Stimulated activated CD8-positive, alpha-beta memory T cell treated with anti-CD3 and anti-CD28 coated beads, Interleukin-2, amount 100 ng/mL, for 1 hour (primary cell): ENCODE data around the gene PAMR1.
"Not testable (repeated sequence)": the region's sequence is repeated elsewhere in the genome, so short reads cannot be mapped to it uniquely, and the experiment has no call there.

Experiments used
- DNase-seq, 2 donors: peaks; one replicate each; pipeline ENCODE4 v3.0.0-alpha.2; 2020; ENCODE audit warnings: low read depth in 2 of 2

PAMR1 gene

GRCh38 chr11:35525501-35526175 is at the start of gene PAMR1:
Gene PAMR1 (minus strand): TSS chr11:35525616. CDS start chr11:35525585, 31 bp downstream.
- no peak for DNase-seq

GRCh38 chr11:35571696-35572095 is 46.3 kb upstream of the PAMR1 start:
- DNase-seq: no peak

- no peak for DNase-seq
Measured at GRCh38 chr11:35567737-35568465, 42.5 kb upstream of the PAMR1 start.

GRCh38 chr11:35566885-35567284 is 41.5 kb upstream of the PAMR1 start:
- no peak for DNase-seq

- DNase-seq: no peak
Measured at GRCh38 chr11:35566181-35566580, 40.8 kb upstream of the PAMR1 start.

GRCh38 chr11:35564245-35564595 is 38.8 kb upstream of the PAMR1 start:
- DNase-seq: no peak

- DNase-seq: no peak
Measured at GRCh38 chr11:35563484-35564244, 38.2 kb upstream of the PAMR1 start.

- DNase-seq: no peak
Measured at GRCh38 chr11:35559949-35560348, 34.5 kb upstream of the PAMR1 start.

GRCh38 chr11:35558513-35558912 is 33.1 kb upstream of the PAMR1 start:
- DNase-seq: no peak

- no peak for DNase-seq
Measured at GRCh38 chr11:35555488-35555887, 30.1 kb upstream of the PAMR1 start.

GRCh38 chr11:35554491-35555437 is 29.3 kb upstream of the PAMR1 start:
- DNase-seq: no peak

GRCh38 chr11:35553831-35554230 is 28.4 kb upstream of the PAMR1 start:
- DNase-seq: no peak

- DNase-seq: no peak
Measured at GRCh38 chr11:35553021-35553420, 27.6 kb upstream of the PAMR1 start.

- no peak for DNase-seq
Measured at GRCh38 chr11:35552616-35553015, 27.2 kb upstream of the PAMR1 start.

- no peak for DNase-seq
Measured at GRCh38 chr11:35550374-35551036, 25.1 kb upstream of the PAMR1 start.

GRCh38 chr11:35549787-35550186 is 24.4 kb upstream of the PAMR1 start:
- DNase-seq: no peak

- no peak for DNase-seq
Measured at GRCh38 chr11:35548925-35549561, 23.6 kb upstream of the PAMR1 start.

- DNase-seq: not testable (repeated sequence)
Measured at GRCh38 chr11:35547995-35548394, 22.6 kb upstream of the PAMR1 start.

GRCh38 chr11:35546317-35546716 is 20.9 kb upstream of the PAMR1 start:
- no peak for DNase-seq

- no peak for DNase-seq
Measured at GRCh38 chr11:35545391-35546003, 20.1 kb upstream of the PAMR1 start.
